A172 (cell line): ENCODE results near the gene SHOX. TPM values are rescaled to one million over a fixed set of nuclear protein-coding genes. Genes with fewer than 3 reads are reported as not detected.
"Not testable (repeated sequence)": the region's sequence is repeated elsewhere in the genome, so short reads cannot be mapped to it uniquely, and the experiment has no call there.

Experiments used
- DNase-seq: peaks from one replicate; pipeline ENCODE4 v3.0.0-alpha.2; 2015; ENCODE audit warnings: low spot score
- total RNA-seq: library from RNA; depleted of rRNA; stranded (reverse); fragments of >200 nt; shearing (Covaris generic); gene quantifications from 2 replicates; pipeline ENCODE4 v1.2.3, GENCODE V29; 2014

SHOX gene
- total RNA-seq, 1 experiment from 2014 or later, result not detected

DNA sequence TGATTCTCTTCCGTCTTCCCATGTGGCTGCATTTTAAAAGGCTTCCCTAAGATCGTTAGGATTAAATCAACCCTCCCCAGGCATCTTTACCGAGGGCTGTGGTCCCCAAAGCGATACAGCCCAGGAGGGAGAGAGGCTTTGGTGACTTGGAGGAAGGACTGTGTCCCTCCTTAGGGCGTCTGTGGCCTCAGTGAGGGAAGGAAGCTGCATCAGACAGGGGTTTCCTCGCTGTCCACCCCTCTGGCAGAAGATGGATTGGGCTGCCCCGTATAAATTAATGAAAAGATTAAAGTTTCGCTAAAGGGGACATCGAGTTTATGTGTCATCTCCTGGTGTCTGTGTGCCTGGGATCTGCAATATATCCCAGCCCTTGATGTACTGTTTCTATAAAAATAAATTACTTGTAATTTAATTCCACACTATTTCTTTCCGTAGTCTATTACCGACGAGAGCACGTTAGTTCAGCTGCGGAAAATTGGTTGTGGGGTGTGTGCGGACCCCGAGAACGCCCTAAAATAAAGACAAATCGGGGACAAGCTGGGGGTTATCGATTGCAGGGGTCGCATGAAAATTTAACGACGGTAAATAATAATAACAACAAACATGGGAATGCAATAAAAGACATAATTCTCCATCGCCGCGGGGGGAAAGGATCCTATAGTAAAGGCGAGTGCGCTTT is 6.5 kb downstream of the SHOX start:
- no peak for DNase-seq

DNA sequence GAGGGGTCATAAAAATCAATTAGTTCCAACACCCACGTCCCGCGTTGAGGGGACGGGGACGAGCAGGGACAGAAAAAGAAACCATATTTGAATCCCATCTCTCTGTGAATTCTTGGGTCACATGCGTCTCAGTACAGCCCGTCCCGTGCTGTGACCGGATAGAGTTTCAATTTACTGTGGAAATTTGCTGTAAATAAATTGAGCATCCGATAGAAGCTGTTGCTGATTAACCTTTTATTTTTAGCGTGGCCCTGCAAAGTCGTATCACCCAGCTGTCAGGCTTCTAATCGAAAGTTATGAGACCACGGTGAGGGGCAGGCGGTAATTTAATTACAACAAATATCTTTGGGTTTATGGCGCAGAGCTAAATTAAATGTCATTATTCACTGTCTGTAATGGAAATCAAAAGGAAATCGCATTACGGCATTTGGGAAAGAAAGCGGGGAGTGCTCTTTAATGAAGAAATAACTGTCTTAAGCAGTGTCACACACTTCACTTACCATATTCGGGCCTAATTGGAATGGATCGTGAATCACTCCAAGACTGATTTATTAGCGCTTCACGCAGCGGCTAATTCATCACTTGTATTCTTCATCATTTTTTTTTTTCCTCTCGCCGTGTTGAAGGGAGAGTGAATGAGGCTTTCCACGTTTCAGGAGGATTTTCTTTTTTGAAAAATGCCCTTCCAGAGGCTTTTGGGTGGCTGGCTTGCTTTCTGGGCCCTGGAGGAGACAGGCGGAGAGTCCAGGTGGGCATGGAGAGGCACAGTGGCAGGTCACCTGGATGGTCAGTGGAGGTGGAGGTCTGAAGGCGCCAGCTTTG is 7.3 kb downstream of the SHOX start:
- DNase-seq, result no peak

DNA sequence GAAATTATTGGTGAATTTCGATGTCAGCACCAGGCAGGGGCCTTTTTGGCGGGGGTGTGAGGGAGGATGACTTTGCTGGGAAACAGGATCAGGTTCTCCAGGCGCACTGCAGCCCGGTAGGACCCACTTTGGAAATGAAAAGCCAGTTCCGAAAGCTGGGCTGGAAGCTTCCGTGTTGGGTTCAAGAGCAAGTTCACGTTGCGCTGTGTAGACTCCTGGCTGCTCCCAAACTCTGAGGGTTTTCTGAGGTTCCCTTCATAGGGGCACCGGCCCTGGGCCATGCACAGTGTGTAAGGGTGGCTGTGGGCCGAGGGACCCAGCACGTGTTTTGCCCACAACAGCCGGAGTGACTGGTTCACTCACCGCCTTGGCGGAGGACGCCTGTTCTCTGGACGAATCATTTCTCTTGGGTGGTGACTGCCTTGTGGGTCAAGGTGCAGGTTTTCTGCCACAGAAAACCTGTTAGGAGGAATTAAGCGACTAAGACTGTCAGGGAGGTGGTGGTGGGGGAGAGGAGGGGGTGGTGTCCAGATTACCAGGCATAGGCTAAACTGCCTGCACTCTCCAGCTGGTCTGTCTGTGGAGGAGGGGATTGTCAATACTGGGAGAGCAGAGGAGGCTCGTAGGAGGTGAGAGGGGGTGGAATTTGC is 8.0 kb downstream of the SHOX start:
- no peak for DNase-seq

DNA sequence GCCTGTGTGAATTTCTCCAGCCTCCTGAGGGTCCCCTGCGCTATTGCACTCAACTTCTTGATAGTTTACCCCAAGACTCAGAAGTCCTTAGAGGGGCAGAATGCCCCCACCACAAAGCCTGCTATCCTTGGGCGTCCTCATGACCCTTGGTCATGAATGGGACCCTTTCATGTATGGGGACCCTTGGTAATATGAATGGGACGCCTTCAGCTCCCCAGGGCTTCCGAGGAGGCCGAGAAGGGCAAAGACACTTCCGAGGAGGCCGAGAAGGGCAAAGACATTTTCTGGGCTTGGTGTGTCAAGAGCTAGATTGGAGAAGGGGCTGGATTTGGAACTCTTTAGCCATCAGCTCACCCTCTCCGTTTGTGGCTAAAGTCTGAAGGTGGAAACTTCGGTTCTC is 8.6 kb downstream of the SHOX start:
- DNase-seq, result no peak

DNA sequence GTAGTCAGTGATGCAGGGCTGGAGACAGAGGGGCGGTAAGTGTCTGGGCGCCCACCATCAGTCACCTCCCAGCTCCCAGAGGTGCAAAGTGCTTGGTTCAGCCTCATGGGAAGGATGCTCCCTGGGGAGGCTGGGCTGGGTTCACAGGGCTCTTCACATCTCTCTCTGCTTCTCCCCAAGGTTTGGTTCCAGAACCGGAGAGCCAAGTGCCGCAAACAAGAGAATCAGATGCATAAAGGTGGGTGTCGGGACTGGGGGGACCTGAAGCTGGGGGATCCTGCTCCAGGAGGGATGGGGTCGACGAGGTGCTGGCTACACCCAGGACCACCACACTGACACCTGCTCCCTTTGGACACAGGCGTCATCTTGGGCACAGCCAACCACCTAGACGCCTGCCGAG is 10.1 kb downstream of the SHOX start:
- DNase-seq, result no peak

DNA sequence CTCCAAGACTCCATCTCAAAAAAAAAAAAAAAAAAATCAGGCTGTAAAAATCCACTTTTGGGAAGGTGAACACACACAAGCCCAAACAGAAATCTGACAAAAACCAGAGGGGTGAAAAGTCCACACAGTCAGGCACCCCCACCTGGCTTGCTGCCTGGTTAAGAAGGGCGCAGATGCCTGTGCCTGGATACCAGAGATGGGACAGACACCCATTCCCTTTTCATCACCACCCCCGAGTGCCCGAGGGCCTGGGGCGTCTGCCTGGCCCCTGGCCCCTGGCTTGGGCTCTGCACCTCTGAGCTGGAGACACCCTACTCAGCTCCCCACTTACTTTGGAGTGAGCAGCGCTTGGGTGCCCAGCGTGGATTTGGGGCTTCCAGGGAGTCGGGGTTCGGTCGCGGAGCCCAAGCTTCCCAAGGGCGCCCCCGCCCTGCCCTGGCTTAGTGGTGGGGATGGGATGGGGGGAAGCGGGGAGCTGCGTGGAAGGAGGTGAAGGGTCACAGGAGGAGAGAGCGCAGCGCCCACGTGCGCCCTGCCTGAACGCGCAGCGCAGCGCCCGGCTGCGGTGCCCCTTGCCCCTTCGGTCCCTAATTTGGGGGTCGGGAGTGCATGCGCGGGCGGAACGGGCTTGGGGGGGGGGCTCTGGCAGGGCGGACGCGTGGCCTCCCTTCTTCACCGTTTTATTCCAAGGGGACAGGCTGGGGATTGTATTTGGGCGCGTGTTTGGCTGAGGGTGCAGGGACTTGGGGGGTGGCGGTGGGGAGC is 11.3 kb downstream of the SHOX start:
- DNase-seq, result no peak

DNA sequence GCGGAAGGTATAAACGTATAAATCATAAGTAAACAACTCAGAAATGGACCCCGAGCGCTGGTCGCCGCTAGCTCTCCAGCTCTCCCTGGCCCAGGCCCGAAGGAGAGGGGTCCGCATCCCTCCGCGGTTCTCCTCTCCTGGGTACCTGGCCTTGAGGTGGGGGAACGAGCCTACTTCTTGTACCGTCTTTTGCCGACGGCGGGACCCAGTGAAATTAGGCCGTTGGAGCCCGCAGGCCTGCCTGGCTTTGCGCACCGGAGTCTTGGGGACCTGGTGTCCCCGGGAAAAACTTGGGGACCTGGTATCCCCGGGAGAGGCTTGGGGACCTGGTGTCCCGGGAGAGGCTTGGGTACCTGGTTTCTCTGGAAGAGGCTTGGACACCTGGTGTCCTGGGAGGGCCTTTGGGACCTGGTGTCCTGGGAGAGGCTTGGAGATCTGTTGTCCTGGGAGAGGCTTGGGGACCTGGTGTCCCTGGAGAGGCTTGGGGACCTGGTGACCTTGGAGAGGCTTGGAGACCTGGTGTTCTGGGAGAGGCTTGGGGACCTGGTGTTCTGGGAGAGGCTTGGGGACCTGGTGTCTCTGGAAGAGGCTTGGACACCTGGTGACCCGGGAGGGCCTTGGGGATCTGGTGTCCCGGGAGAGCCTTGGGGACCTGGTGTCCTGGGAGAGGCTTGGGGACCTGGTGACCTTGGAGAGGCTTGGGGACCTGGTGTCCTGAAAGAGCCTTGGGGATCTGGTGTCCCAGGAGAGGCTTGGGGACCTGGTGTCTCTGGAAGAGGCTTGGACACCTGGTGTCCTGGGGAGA is 12.0 kb downstream of the SHOX start:
- no peak for DNase-seq

DNA sequence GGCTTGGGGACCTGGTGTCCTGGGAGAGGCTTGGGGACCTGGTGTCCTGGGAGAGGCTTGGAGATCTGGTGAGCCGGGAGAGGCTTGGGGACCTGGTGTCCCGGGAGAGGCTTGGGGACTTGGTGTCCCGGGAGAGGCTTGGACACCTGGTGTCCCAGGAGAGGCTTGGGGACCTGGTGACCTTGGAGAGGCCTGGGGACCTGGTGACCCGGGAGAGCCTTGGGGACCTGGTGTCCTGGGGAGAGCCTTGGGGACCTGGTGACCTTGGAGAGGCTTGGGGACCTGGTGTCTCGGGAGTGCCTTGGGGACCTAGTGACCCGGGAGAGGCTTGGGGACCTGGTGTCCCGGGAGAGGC is 12.6 kb downstream of the SHOX start:
- no peak for DNase-seq

DNA sequence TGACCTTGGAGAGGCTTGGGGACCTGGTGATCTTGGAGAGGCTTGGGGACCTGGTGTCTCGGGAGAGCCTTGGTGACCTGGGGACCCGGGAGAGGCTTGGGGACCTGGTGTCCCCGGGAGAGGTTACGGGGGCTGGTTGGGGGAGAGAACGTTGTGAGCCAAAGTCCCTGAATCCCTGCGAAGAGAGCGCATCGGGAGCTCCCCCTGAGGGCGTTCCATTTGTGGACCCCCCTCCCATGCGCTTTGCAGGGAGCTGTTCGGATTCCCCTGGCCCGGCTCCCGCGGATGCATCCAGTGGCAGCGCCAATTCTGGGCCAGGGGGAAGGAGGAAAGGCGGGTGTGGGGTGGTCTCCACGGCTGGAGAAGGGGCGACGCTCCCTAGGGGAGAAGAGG is 13.3 kb downstream of the SHOX start:
- no peak for DNase-seq

DNA sequence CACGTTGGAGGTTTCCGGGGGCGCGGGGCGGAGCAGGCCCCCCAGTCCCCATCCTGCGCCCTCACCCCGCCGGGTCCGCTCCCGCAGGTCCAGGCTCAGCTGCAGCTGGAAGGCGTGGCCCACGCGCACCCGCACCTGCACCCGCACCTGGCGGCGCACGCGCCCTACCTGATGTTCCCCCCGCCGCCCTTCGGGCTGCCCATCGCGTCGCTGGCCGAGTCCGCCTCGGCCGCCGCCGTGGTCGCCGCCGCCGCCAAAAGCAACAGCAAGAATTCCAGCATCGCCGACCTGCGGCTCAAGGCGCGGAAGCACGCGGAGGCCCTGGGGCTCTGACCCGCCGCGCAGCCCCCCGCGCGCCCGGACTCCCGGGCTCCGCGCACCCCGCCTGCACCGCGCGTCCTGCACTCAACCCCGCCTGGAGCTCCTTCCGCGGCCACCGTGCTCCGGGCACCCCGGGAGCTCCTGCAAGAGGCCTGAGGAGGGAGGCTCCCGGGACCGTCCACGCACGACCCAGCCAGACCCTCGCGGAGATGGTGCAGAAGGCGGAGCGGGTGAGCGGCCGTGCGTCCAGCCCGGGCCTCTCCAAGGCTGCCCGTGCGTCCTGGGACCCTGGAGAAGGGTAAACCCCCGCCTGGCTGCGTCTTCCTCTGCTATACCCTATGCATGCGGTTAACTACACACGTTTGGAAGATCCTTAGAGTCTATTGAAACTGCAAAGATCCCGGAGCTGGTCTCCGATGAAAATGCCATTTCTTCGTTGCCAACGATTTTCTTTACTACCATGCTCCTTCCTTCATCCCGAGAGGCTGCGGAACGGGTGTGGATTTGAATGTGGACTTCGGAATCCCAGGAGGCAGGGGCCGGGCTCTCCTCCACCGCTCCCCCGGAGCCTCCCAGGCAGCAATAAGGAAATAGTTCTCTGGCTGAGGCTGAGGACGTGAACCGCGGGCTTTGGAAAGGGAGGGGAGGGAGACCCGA is 14.0 kb downstream of the SHOX start:
- DNase-seq, result no peak

DNA sequence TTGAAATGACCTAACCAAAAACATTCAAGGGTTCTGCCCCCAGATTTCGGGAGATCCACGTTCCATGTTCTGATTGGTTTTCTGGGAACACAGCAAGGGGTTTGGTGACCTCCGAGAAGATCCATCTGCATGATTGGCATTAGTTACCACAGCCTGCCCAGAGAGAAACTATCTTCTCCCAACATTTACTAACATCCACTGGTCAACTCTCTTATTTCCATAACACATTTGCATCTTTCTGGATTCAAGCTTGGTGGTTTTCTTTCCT is 15.6 kb downstream of the SHOX start:
- no peak for DNase-seq

DNA sequence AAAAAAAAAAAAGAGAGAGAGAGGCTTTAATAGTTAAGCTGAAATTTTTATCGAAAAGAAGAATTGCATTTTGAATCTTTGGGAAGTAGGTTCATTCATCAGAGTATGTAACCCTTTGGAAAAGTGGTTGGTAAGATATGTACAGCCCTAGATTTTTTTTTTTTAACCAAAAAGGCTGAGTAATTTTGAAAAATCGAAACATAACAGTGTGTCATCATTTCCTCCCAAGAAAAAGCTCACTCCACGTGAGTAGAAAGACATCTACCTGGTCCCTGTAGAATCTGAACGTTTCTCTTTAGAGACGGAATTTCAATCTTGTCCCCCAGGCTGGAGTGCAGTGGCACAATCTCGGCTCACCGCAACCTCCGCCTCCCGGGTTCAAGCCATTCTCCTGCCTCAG is 16.2 kb downstream of the SHOX start:
- DNase-seq, result no peak

DNA sequence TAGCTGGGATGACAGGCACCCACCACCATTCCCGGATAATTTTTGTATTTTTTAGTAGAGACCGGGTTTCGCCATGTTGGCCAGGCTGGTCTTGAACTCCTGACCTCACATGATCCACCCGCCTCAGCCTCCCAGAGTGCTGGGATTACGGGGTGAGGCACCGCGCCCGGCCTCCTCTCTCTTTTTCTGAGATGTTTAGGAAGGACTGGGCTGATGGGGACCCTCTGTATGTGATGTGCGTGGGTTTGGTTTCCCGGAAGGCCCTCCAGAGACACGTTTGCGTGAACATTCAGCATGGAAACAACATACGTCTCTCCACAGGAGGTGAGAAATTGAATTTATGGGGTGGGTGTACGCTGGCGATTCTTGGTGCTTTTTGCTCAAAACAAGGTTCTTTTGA is 18.6 kb downstream of the SHOX start:
- DNase-seq, result no peak

DNA sequence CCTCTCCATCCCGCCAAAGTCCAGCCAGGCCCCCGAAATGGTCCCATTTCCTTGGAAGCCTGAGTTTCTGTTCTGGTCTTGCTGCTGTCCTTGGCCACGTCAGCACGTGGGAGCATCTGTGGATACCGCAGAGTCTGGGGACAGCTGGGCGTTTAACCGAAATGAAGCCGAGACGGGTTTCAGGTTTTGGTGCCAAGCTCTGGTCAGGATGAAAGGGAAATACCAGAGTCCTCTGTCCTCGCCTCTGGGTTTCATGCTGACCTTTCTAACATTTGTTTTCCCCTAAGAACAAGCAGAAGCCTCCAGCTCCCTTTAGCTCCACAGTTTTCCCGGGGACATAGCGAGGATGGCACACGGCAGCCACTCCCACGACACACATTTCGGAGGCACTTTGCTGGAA is 19.7 kb downstream of the SHOX start:
- DNase-seq, result no peak

DNA sequence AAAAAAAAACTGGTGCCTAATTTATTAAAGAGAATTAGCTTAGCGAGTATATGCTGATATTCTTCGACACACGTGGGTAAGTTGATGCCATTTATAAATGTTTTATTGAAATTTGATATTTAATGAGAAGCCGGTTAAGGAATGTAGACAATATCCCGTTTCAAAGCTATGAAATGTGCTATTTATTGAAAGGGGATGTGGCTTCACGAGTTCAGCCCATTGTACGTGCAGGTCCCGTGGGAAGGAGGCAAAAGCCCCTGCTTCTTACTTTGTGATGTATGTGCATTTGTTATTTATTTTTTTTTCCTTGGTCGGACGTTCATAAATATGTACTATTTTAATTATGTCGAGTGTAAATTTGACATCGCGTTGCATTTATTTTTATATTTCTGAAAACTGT is 20.2 kb downstream of the SHOX start:
- no peak for DNase-seq

DNA sequence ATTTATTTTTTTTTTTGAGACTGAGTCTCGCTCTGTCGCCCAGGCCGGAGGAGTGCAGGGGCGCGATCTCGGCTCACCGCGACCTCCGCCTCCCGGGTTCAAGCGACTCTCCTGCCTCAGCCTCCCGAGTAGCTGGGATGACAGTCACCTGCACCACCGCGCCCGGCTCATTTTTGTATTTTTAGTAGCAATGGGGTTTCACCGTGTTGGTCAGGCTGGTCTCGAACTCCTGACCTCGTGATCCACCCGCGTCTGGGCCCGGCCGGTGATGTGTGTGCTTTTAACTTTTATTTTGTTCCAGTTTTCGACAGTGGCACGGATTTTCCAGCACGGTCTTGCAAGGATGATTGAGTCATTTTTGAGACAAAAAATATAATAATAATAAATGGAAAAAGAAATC is 21.3 kb downstream of the SHOX start:
- not testable (repeated sequence) for DNase-seq

DNA sequence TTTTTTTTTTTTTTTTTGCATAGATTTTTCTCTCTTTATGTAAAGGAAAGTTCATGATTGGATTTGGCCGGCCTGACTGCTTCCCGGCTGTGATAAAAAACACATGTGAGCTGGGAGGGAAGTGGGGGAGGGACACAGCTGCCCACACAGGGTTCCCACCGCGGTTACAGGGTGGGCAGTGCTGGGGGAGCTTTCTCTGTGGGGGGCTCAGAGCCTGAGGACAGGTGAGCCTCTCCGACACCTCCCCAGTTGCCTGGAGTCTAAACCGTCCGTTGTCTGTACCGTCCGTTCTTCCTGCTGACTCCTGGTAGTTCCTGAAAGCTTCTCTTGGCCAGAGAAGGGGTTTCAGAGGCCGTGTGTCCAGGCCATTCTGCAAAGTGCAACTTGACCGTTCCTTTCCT is 21.8 kb downstream of the SHOX start:
- DNase-seq, result no peak

DNA sequence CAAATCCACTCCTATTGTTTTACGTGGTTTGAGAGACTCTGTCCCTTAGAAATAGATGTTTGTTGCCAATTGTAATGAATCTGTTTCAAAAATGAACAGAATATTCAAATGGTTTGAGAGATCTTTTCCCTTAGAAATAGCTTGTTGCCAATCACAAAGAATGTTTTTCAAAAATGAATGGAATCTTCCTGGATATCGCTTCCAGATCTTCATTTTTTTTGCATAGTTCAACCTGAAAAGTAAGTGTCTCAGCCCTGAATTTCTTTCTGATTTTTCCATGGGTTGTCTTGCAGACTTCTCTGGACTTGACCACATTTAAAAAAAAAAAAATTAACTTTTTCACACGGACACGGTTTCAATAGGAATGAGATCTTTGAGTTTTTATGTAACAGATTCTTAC is 22.7 kb downstream of the SHOX start:
- no peak for DNase-seq

DNA sequence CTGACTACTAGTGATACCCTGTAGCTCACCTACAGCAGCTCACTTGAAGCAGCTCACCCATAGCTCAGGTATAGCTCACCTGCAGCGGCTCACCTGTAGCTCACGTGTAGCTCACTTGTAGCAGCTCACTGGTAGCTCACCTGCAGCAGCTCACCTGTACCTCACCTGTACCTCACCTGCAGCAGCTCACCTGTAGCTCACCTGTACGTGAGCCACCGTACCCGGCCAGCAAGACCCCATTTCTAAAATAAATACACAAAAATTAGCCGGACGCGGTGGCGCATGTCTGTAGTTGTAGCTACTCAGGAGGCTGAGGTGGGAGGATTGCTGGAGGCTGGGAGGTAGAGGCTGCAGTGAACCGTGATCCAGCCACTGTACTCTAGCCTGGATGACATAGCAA is 30.6 kb downstream of the SHOX start:
- no peak for DNase-seq

DNA sequence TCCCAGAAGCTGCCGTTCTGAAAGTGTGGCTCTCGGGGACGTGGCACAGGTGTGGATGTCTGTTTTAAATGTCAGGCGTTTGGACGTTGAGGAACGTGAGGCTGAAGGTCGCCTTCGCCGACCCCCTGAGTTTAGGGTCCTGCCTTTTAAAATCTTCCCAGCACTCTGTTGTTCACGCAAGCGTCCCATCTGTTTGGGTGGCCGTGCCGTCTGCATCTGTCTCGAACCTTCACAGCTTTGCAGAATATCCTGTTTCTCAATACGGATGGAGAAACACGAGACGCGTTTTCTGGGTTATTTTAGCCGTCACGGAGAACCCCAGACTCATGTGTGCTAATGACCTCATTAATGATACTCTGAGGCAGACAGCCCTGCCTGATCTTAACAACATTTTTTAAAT is 31.5 kb downstream of the SHOX start:
- no peak for DNase-seq

DNA sequence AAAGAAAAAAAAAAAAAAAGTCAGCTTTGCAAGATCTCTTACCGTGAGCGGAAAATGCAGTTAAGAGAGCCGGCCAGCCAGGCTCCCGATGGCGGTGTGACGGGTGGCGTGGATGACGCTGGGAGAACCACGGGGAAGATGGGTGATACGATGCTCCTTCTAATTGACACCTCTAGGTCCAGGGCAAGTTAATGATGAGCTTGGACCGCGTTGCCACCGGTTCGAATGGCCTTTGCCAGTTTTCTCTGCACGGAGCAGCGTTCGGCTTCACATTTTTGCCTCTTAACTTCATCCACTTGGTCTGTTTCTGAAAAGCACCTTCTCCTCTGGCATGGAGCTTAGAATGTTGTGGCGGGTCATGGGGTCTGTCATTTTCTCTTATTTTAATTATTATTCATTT is 33.2 kb downstream of the SHOX start:
- no peak for DNase-seq
